Stomach (tissue), 4 donors: ENCODE measurements around the gene FOXP3.

ENCODE experiments used
- EP300 ChIP-seq: sonication (generic); formaldehyde crosslinking; IDR thresholded peaks from one replicate; pipeline ENCODE4 v1.6.1; 2017; ENCODE audit warnings: antibody characterized with exemption
- POLR2A ChIP-seq, 4 donors: fragments of 450-650 bp; IDR thresholded peaks; one replicate each; pipeline ENCODE4 v1.6.1; 2016; ENCODE audit warnings: antibody characterized with exemption in 4 of 4, control low read depth in 2 of 4, mild to moderate bottlenecking in 1 of 4, moderate library complexity in 1 of 4
- POLR2AphosphoS5 ChIP-seq, 3 donors: sonication (generic); formaldehyde crosslinking; IDR thresholded peaks; one replicate each; pipeline ENCODE4 v1.6.1; 2016; ENCODE audit warnings: antibody characterized with exemption in 3 of 3

DNA sequence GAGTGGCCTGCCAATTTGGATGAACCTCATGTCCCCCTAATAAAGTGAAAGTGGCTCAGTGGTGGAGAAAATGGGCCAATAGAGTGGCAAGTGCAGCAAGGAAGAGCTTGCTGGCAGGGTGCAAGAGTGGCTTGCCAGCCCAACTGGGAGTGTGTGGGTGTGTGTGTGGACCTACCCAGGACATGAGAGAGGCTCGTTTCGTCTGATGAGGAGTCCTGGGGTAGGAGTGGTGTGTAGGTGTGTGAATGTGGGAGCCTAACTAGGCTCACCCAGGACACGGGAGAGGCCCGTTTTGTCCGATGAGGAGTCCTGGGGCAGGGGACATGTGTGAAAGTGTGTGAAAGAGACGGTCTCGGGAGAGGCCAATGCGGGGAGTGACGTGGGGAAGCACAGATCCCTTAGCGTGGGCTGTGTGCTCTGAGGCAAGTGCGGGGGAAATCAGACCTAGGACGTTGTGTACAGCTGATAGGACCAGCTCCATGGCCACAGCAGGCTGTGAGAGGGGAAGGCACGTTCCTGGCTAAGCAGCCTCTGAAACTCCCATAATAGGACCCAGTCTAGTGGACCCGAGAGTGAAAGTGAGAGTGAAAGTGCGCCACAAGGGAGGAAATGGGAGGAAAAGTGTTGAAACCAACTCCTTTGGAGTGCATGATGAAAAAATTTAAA lies 44.2 kb upstream of the FOXP3 start:
- TF ChIP-seq POLR2A (IDR thresholded peaks at IDR 0.05) (no peak), POLR2AphosphoS5 (IDR thresholded peaks at IDR 0.05) (no peak), EP300 (no peak)
